ENCODE results near the gene SLC22A12. TPM values are rescaled to one million over a fixed set of nuclear protein-coding genes. Genes with fewer than 3 reads are reported as not detected.

The SLC22A12 gene
- total and polyA plus RNA-seq, 2 of the 8 experiments (the other 6 are each of a cell fraction or from before 2014, with no cell fraction given) = not detected

- no peak for TF ChIP-seq CHD7 (IDR thresholded peaks at IDR 0.05; ENCODE audit: insufficient replicate concordance, low read length)
- TF ChIP-seq TAF7 (optimal IDR thresholded peaks at IDR 0.05; ENCODE audit: borderline replicate concordance, low read depth, low read length) = no peak
Observed at GRCh38 chr11:64639885-64640284, 48.9 kb downstream of the SLC22A12 start (continued).

All from H1 (cell line).